Suppressor macrophage treated with lipopolysaccharide for 1 hour (primary cell): ENCODE measurements around the gene PRRT1B.
A peak's percentile ranks its signal among the peaks of the same experiment; 100 is the strongest.

Source experiments
- DNase-seq, 3 donors: peaks; one replicate each; pipeline ENCODE4 v3.0.0-alpha.2; 2020 to 2022

Gene PRRT1B

GRCh38 chr9:131582466-131583336, 37.4 kb downstream of the PRRT1B start:
- DNase-seq = no peak

- no peak for DNase-seq
Observed at GRCh38 chr9:131583337-131583645, 38.0 kb downstream of the PRRT1B start.

DNA sequence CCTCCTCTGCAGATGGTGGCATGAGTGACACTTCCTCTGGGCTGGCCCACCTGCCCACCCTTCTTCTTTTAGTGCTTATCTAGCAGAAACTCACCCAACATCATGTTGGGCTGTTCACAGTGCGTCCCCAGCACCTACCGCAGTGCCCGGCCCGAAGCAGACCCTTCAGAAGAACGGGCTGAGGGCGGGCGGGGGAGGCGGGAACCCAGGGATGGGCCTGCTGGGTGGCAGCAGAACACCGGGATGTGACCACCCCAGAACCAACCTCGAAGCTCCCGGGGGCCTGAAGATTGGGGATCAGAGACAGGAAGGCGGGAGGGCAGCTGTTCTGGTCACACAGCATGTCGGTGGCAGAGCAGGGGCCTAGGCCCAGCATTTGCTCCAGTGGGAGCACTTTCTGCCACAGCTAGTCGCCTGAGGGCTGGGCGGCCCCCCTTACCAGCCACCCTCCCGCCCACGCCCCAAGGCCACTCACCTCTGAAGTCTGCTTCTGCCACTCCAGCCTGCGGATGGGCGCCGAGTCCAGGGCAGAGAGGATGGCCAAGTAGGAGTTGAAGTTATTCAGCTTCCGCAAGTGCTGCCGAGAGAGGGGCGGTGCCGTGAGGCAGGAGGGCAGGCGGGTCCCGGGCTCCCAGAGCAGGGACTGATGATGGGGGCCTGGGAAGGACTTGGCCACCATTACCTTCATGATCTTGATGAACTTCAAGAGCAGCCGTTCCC, 38.7 kb downstream of the PRRT1B start:
- no peak for DNase-seq

- DNase-seq = no peak
Observed at GRCh38 chr9:131584858-131585257, 39.5 kb downstream of the PRRT1B start.

DNA sequence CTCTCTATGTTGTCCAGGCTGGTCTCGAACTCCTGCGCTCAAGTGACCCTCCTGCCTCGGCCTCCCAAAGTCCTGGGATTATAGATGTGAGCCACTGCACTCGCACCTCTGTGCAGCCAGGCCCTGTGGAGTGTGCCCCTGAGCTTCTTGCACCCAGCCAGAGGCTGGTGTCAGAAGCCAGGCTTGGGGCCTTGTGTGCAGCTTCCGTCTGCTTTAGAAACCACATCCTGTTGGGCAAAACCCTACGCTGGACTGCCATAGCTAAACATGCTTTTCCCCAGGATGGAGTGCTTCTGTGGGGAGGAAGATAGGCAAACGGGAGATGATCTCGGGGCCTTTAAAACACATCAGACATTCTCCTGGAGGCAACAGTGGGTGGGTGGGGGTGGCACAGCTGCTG, 40.1 kb downstream of the PRRT1B start:
- DNase-seq = peak; percentile 73 to 80 (median 79)

DNA sequence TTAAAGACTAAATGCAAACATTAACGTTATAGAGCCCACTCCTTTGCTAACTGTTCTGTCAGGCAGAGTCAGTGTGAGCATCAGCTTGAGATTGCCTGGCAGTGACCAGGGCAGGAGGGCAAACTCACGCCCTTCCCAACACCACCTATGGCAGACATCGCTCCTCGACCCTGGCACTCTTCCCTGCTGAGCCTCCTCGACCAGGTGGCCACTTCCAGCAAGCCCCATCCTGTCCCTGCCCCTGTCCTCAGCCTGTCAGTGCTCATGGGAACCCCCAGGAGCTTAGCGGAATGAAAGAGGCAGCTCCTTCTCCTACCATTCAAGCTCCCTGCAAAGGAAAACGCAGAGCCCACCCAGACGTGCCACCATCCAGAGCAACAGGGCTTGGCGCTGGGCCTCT, 42.0 kb downstream of the PRRT1B start:
- DNase-seq = no peak

GRCh38 chr9:131587906-131588305, 42.6 kb downstream of the PRRT1B start:
- DNase-seq = no peak

DNA sequence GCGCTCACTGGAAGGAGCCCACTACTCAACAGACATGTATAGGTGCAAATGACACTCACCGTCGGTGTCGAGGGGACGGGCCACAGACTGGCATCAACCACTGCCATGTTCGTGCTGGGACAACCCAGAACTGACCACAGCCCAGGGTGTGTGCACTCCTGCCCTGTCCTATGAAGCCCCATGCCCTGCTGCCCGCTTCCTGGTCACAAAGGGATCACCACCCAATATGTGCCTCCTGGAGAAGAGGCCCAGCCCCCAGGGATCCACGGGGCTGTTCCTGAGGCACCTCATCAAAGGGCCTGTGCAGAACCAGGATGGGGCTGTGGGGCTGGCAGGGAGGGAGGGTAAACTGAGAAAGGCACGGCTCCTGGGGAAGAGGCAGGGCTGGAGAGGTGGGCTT, 43.1 kb downstream of the PRRT1B start:
- DNase-seq = no peak

DNA sequence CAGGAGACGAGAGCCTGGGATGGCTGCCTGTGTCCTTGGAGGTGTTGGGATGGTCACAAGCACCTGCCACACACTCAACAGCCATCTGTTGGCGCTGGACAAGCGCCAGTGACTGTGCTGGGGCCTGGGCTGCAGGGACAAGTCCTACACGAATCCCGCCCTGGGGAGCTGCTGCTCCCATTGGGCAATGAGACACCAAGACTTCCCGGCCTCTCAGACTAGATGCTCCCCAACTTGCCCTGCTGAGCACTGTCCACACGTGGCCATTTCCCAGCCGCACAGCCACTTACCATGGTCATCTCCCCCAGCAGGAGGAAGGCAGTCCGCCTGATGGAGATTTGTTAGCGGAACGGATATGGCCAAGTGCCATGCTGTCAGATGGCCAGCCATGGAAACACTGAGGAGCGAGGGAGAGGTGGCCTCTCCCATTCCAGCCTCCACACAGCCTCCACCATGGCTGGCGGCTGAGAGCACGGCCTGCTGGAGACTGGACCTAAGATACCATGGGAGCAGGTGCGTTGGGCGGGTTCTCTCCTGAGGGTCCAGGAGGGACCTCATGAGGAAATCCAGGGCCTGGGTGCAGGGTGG, 43.9 kb downstream of the PRRT1B start:
- DNase-seq = no peak

- DNase-seq = no peak
Observed at GRCh38 chr9:131589993-131590392, 44.7 kb downstream of the PRRT1B start.

DNA sequence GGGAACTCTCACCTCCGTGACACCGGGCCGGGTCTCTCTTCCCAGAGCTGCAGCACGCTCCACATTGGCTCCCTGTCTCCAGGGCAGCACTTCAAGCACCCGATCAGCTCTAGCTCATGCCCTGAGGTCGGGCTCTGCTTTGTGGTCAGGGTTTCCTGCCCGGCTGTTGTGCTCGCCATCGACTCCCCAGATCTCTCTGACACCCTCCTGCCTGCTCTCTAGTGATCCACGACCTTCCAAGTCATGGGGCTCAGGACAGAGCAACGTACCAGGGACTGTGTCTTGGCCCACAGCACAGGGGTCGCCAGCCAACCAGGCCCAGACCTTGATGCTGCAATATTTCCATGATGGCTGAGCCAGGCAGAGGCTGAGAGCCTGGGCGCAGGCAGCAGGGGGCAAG, 45.1 kb downstream of the PRRT1B start:
- no peak for DNase-seq

GRCh38 chr9:131590907-131591844, 45.9 kb downstream of the PRRT1B start:
- peak; percentile 82 to 88 (median 84) for DNase-seq

DNA sequence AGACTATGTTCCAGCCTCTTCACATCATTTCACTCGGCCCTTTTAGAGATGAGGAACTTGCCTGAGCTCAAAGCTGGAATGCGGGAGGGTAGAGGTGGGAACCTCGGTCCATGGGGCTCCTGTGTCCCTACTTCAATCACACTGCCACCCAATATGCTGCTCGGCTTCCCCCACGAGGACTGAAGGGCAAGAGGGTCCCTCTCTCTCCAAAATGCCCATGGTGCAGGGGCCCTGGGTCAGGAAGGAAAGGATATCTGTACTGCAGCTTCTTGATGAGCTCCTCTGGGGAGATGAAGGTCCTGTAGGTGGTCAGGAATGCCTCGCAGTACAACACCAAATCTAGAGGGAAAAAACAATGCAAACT, 46.5 kb downstream of the PRRT1B start:
- DNase-seq = no peak

DNA sequence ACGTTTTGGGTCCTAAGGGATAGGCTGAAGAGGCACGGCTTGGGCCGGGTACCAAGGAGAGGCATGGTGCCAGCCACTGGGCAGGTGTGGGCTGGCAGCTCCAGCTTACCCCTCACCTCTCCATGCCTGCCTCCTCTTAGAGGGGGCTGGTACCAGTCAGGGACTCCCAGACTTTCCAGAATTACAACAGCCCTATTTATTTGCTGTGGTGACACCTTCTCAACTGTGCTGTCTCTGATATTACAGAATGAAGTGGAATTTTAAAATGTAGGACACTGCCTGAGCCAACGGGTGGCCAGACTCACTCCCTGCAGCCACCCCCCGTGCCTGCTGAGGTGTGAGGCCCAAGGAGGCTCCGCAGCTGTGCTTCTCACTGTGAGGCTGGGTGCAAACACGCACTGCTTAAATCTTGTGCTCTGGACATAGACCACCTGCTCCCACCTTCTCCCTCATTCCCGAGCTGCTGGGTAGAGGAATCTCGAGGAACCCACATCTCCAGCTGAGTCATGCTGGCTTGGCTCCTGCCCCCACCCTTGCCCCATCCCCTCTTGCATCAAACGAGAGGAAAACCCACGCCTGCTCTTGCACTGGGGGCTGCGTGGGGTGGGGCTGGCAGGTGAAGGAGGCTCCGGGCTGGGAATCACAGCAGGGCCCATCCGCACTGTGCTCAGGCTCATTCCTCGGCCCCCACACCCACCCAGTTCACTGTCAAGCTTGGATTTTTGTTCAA, 47.9 kb downstream of the PRRT1B start:
- DNase-seq = peak; percentile 55 to 63 (median 55)

DNA sequence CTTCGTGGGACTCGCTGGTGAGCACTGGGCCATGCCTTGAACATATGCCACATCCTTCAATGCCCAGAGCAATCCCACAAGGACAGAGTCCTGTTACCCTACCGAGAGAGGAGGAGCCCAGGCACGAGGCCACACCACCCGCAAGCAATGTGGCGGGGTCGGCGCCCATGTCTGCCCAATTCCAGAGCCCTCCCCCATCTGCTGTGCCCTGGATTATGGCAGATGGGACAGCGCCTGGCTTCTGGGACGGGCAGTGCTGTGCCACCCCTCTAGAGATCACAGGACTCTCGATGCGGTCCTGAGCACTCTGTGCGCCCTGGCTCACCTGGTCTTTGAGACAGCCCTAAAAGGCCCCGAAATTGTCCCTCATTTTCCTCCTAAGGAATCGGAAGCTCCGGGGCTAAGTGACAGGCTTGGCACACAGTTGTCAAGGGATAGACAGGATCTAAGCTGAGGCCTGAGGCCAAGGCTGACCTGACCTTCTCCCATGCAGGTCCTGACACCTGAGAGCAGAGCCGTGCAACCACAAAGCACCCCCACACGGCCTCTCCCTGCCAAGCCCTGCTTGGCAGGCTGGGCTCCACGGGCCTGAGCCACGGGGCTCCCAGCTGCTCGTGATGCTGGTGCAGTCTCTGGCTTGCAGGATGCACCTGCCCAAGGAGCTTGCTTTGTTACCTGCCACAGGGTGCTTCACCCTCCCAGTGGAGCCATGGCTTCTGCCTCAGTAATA, 48.8 kb downstream of the PRRT1B start:
- DNase-seq = no peak

- peak; percentile 70 to 75 (median 71) for DNase-seq
Observed at GRCh38 chr9:131594906-131595665, 49.8 kb downstream of the PRRT1B start.

- DNase-seq = no peak
Observed at GRCh38 chr9:131595696-131596429, 50.5 kb downstream of the PRRT1B start.

GRCh38 chr9:131596430-131596743, 51.1 kb downstream of the PRRT1B start:
- DNase-seq = no peak

- DNase-seq = no peak
Observed at GRCh38 chr9:131597246-131597645, 51.9 kb downstream of the PRRT1B start.

DNA sequence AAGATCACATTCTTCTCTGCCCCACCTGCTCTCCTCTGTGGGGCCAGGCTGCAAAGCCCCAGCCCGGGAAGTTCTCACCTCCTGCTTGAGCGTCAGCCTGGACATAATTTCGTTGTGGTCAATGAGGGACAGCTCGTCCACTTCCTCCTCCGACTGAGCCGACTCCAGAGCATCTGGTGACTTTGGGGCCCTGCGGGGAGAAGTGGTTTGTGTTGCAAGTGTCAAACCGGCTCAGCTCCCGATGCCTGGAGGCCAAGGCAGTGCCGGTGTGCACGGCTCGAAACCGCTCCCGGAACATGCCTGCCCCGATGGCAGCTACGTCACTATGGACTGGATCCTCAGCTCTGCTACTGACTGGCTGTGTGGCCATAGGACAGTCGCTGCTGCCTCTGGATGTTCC, 52.8 kb downstream of the PRRT1B start:
- peak; percentile 83 to 86 (median 83) for DNase-seq
